ENCODE measurements around the gene CPD. TPM values are rescaled to one million over a fixed set of nuclear protein-coding genes. Genes with fewer than 3 reads are reported as not detected.

Gene CPD
- total RNA-seq, 1 donor from 2014 or later = 72.4 TPM

GRCh38 chr17:30389756-30390300 lies 11.1 kb downstream of the CPD start:
- H3K27me3 Mint-ChIP-seq (ENCODE audit: unreplicated experiment) = no peaks in the 10 kb centered on the region
- no peak for TF ChIP-seq CTCF (IDR thresholded peaks at IDR 0.05)
- H3K4me1 Mint-ChIP-seq (ENCODE audit: unreplicated experiment) = peaks cover 2% of the 10 kb centered on the region
- H3K9me3 Mint-ChIP-seq (ENCODE audit: unreplicated experiment) = no peaks in the 10 kb centered on the region
- DNase-seq (ENCODE audit: extremely low spot score, unreplicated experiment) = no peak
- H3K27ac Mint-ChIP-seq (ENCODE audit: unreplicated experiment) = no peak overlapping the region
- no peak overlapping the region for H3K4me3 Mint-ChIP-seq (ENCODE audit: unreplicated experiment)
- H3K36me3 Mint-ChIP-seq (ENCODE audit: unreplicated experiment) = peaks cover 35% of the 10 kb centered on the region

DNA sequence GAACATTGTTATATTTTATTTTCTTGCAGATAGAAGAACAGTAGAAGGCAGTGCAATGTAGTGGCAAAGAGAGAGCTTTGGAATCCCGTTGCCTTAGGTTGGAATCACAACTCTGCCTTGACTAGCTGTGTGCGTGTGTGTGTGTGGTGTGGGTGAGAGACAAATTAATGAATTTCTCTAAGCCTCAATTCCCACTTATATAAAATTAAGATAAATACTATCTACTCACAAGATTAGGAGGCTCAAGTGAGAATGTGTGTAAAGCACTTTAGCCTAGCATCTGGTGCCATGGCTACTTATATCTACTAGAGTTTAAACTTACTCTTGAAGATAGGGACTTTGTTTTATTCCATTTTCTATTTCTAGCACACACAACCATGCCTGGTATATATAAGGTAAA lies 12.8 kb downstream of the CPD start:
- H3K9me3 Mint-ChIP-seq (ENCODE audit: unreplicated experiment) = no peaks in the 10 kb centered on the region
- no peak for DNase-seq (ENCODE audit: extremely low spot score, unreplicated experiment)
- no peaks in the 10 kb centered on the region for H3K27me3 Mint-ChIP-seq (ENCODE audit: unreplicated experiment)
- peaks cover 11% of the 10 kb centered on the region for H3K4me1 Mint-ChIP-seq (ENCODE audit: unreplicated experiment)
- H3K4me3 Mint-ChIP-seq (ENCODE audit: unreplicated experiment) = no peak overlapping the region
- TF ChIP-seq CTCF (IDR thresholded peaks at IDR 0.05) = no peak
- no peak overlapping the region for H3K27ac Mint-ChIP-seq (ENCODE audit: unreplicated experiment)
- H3K36me3 Mint-ChIP-seq (ENCODE audit: unreplicated experiment) = peaks cover 24% of the 10 kb centered on the region

- H3K27me3 Mint-ChIP-seq (ENCODE audit: unreplicated experiment) = no peaks in the 10 kb centered on the region
Observed at GRCh38 chr17:30393491-30393890, 14.8 kb downstream of the CPD start.

DNA sequence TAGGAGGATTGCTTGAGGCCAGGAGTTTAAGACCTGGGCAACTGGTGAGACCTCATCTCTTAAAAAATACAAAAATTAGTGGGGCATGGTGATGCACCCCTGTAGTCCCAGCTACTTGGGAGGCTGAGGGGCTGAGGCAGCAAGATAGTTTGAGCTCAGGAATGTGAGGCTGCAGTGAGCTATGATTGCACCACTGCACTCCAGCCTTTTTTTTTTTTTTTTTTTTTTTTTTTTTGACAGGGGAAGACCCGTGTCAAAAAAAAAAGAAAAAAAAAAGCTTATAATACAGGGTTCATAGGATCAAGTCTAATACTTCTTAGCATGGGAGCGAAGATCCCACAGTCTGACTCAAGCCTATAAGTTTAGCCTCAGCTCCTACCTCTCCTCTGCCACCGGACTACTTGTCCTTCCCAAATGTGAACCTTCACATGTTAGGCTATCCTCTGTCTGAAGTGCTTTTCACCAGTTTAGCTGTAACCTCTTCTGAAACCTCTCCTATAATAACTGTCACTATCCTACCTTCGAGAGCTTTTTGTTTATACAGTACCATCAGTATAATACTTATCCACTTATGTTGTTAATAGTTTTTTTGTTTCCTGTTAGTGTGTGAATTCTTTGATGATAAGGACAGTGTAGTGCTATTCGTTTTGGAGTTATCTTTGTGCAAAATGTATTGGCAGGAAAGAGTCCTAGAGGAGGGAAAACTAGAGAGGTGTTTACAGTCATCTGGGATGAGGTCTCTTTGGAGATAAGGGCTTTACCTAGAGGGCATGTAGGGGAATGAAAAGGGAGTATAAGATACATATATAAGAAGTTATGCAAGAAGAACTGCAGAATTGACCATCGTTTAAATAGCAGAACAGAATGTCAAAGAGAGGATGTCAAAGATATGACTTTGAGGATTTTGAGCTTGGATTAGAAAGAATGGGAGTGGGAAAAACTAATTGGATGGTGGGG lies 15.5 kb downstream of the CPD start:
- peaks cover 19% of the 10 kb centered on the region for H3K36me3 Mint-ChIP-seq (ENCODE audit: unreplicated experiment)
- H3K27me3 Mint-ChIP-seq (ENCODE audit: unreplicated experiment) = no peaks in the 10 kb centered on the region
- peaks cover 12% of the 10 kb centered on the region for H3K4me1 Mint-ChIP-seq (ENCODE audit: unreplicated experiment)
- H3K9me3 Mint-ChIP-seq (ENCODE audit: unreplicated experiment) = no peaks in the 10 kb centered on the region
- no peak for DNase-seq (ENCODE audit: extremely low spot score, unreplicated experiment)
- TF ChIP-seq CTCF (IDR thresholded peaks at IDR 0.05) = no peak
- no peak overlapping the region for H3K27ac Mint-ChIP-seq (ENCODE audit: unreplicated experiment)
- no peak overlapping the region for H3K4me3 Mint-ChIP-seq (ENCODE audit: unreplicated experiment)

More at GRCh38 chr17:30393491-30393890, 14.8 kb downstream of the CPD start:
- Mint-ChIP-seq H3K9me3 (ENCODE audit: unreplicated experiment) (no peaks in the 10 kb centered on the region), H3K4me1 (ENCODE audit: unreplicated experiment) (peaks cover 12% of the 10 kb centered on the region), H3K36me3 (ENCODE audit: unreplicated experiment) (peaks cover 19% of the 10 kb centered on the region), H3K4me3 (ENCODE audit: unreplicated experiment) (no peak overlapping the region), H3K27ac (ENCODE audit: unreplicated experiment) (no peak overlapping the region)
- no peak for DNase-seq (ENCODE audit: extremely low spot score, unreplicated experiment)
- no peak for TF ChIP-seq CTCF (IDR thresholded peaks at IDR 0.05)

DNA sequence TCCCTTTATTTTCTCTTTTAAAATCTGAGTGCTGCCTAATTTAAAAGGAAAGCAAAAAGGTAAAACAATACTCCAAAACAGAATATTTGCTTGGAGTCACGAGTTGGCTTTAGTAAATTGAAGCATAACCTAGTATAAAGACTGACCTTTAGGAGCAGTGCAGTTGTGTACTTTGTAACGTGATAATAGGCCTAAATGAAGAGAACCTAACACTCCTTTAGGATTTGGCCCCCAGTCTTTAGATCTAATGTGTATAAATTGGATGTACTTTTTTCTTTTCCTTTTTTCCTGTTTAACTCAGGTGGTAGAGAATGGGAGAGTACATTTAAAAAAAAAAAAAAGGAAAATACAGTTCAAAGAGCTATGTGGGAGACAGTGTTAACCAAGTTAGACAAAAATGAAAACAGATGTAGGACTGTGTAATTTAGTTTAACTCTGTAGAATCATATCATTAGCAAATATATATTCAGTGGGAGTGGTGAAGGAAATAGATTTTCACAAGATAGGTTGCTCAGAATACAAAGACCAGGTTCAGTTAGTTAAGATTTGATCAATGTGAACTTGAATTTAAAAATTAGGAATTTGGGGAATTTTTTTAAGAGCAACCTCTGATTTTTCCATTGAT lies 16.8 kb downstream of the CPD start:
- H3K27me3 Mint-ChIP-seq (ENCODE audit: unreplicated experiment) = no peaks in the 10 kb centered on the region

More for the DNA sequence above, 16.8 kb downstream of the CPD start:
- no peaks in the 10 kb centered on the region for H3K9me3 Mint-ChIP-seq (ENCODE audit: unreplicated experiment)
- no peak for DNase-seq (ENCODE audit: extremely low spot score, unreplicated experiment)
- TF ChIP-seq CTCF (IDR thresholded peaks at IDR 0.05) = no peak
- no peak overlapping the region for H3K4me3 Mint-ChIP-seq (ENCODE audit: unreplicated experiment)
- no peak overlapping the region for H3K27ac Mint-ChIP-seq (ENCODE audit: unreplicated experiment)
- H3K4me1 Mint-ChIP-seq (ENCODE audit: unreplicated experiment) = peaks cover 12% of the 10 kb centered on the region
- H3K36me3 Mint-ChIP-seq (ENCODE audit: unreplicated experiment) = peaks cover 16% of the 10 kb centered on the region
